ENCODE results near the gene LRP10.
A peak's percentile ranks its signal among the peaks of the same experiment; 100 is the strongest.

The LRP10 gene

DNA sequence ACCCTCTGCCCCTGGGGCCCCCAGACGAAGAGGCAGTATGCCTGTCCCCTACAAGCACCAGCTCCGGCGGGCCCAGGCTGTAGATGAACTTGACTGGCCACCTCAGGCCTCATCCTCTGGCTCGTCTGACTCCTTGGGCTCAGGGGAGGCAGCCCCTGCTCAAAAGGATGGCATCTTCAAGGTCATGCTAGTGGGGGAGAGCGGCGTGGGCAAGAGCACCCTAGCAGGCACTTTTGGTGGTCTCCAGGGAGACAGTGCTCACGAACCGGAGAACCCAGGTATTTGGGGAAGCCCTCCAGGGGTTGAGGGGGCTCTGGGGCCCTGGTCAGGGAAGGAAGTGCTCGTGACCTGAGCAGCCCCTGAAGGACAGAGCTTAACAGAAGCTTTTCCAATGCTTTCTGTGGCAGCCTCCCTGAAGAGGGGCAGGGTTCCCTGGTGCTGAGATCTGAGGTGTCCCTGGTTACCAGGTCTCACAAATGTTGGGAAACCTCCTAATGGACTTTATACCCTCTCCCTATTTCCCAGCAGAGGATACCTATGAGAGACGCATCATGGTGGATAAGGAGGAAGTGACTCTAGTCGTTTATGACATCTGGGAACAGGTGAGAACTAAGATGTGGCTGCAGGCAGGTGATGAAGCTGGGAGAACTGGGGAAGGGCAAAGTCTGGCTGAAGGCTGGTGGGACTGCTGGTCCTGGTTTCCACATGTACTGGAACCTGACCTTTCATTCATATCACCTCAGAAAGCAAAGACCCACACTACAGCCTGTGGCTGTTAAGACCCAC is 13.4 kb downstream of the LRP10 start:
- Histone ChIP-seq H2BK5ac (ENCODE audit: low read depth, low read length, poor library complexity, severe bottlenecking) (no peak overlapping the region), H3K14ac (ENCODE audit: low read length in 2 of 2) (no peak overlapping the region)

DNA sequence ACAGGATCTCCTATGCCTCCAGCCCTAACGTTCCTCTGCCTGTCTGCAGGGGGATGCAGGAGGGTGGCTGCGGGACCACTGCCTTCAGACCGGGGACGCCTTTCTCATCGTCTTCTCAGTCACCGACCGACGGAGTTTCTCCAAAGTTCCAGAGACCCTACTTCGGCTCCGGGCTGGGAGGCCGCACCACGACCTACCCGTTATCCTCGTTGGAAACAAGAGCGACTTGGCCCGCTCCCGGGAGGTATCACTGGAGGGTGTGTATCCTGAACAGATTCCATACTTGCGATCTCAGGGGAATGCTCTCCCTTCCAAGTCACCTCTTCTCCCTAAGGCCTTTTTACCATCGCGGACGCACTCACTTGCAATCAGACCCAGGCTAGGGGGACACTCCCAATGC is 14.4 kb downstream of the LRP10 start:
- Histone ChIP-seq H2AK5ac (ENCODE audit: low read length, severe bottlenecking) (no peak overlapping the region), H3K79me1 (replicated peaks; ENCODE audit: low read length, poor library complexity, severe bottlenecking) (peaks cover 6% of the 10 kb centered on the region)
- WGBS, result 97% methylated on average over 21 of the region's 21 CpGs

More for the DNA sequence above, 13.4 kb downstream of the LRP10 start:
- Histone ChIP-seq H4K91ac (ENCODE audit: low read length) (peak overlapping the region; percentile 39), H3K27ac (ENCODE audit: low read length, poor library complexity, severe bottlenecking) (no peak overlapping the region), H2AK5ac (ENCODE audit: low read length, severe bottlenecking) (no peak overlapping the region), H4K8ac (ENCODE audit: low read length) (no peak overlapping the region), H3K23ac (ENCODE audit: low read length in 2 of 2) (no peak overlapping the region), H3K4ac (ENCODE audit: low read depth in 1 of 2, low read length in 2 of 2) (no peak overlapping the region), H3K9me3 (ENCODE audit: control insufficient read depth, low read length) (no peaks in the 10 kb centered on the region), H3K9ac (ENCODE audit: low read length) (no peak overlapping the region), H2AFZ (ENCODE audit: low read depth, low read length) (no peak overlapping the region), H3K4me3 (ENCODE audit: insufficient read depth in 1 of 2, low read depth in 1 of 2, low read length in 2 of 2) (no peak overlapping the region), H3K18ac (ENCODE audit: low read depth in 1 of 2, low read length in 2 of 2) (no peak overlapping the region), H3K27me3 (ENCODE audit: control insufficient read depth in 1 of 2, insufficient read depth in 1 of 2, low read length in 2 of 2) (peaks cover 0 to 20% of the 10 kb centered on the region in 2 experiments), H2BK12ac (ENCODE audit: low read length in 2 of 2) (no peak overlapping the region), H2BK15ac (ENCODE audit: low read depth, poor library complexity, severe bottlenecking) (peak overlapping the region; percentile 44), H3K4me2 (ENCODE audit: low read length, poor library complexity, severe bottlenecking) (no peak overlapping the region), H2BK120ac (ENCODE audit: low read depth, low read length) (no peak overlapping the region), H3K79me1 (replicated peaks; ENCODE audit: low read length, poor library complexity, severe bottlenecking) (peaks cover 4% of the 10 kb centered on the region), H3K4me1 (ENCODE audit: control insufficient read depth, insufficient read depth, low read depth, low read length) (peaks cover 23% of the 10 kb centered on the region), H3K36me3 (ENCODE audit: control insufficient read depth in 1 of 2, insufficient read depth in 2 of 2, low read depth in 1 of 2, low read length in 2 of 2) (peaks cover 0 to 5% of the 10 kb centered on the region in 2 experiments)
- DNase-seq, result no peak
- 92% methylated on average over 11 of the region's 11 CpGs for WGBS

DNA sequence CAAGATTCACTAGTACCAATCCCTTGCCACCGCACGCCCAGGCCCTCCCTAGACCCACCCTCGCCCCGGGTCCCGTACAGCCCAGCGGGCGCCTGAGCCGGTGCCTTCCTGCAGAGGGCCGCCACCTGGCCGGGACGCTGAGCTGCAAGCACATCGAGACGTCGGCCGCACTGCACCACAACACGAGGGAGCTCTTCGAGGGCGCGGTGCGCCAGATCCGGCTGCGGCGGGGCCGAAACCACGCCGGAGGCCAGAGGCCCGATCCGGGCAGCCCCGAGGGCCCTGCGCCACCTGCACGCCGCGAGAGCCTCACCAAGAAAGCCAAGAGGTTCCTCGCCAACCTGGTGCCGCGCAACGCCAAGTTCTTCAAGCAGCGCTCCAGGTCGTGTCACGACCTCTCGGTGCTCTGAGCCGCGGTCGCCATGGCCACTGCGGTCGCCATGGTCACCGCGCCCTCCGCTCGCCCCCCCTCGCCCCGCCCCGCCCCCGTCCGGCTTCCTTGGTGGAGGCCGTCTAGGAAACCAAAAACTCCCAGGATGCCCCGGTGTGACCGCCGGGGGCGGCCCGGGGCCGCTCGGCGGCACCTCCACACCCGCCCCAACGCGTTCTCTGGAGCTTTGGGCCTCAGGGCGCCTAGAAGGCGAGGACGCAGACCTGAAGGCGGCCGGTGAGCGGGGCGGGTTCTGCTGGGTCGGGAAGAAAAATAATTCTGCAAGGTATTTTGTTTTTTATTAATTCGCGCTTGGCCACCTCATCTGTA is 15.1 kb downstream of the LRP10 start:
- Histone ChIP-seq H4K91ac (ENCODE audit: low read length) (peak overlapping the region; percentile 84), H4K8ac (ENCODE audit: low read length) (peak overlapping the region; percentile 91), H3K18ac (ENCODE audit: low read depth in 1 of 2, low read length in 2 of 2) (peak overlapping the region; percentile 59 to 96), H2AK5ac (ENCODE audit: low read length, severe bottlenecking) (no peak overlapping the region), H3K36me3 (ENCODE audit: control insufficient read depth in 1 of 2, insufficient read depth in 2 of 2, low read depth in 1 of 2, low read length in 2 of 2) (peaks cover 0 to 4% of the 10 kb centered on the region in 2 experiments), H2BK5ac (ENCODE audit: low read depth, low read length, poor library complexity, severe bottlenecking) (peak overlapping the region; percentile 69), H2AFZ (ENCODE audit: low read depth, low read length) (peak overlapping the region; percentile 60), H3K23ac (ENCODE audit: low read length in 2 of 2) (no peak overlapping the region), H2BK120ac (ENCODE audit: low read depth, low read length) (peak overlapping the region; percentile 38), H3K27ac (ENCODE audit: low read length, poor library complexity, severe bottlenecking) (peak overlapping the region; percentile 83), H3K4ac (ENCODE audit: low read depth in 1 of 2, low read length in 2 of 2) (peak overlapping the region in 1 of 2 experiments; percentile 6), H3K4me1 (ENCODE audit: control insufficient read depth, insufficient read depth, low read depth, low read length) (peaks cover 23% of the 10 kb centered on the region), H3K27me3 (ENCODE audit: control insufficient read depth in 1 of 2, insufficient read depth in 1 of 2, low read length in 2 of 2) (peaks cover 0 to 20% of the 10 kb centered on the region in 2 experiments), H3K4me3 (ENCODE audit: insufficient read depth in 1 of 2, low read depth in 1 of 2, low read length in 2 of 2) (peak overlapping the region; percentile 53 to 81), H2BK12ac (ENCODE audit: low read length in 2 of 2) (no peak overlapping the region), H3K14ac (ENCODE audit: low read length in 2 of 2) (peak overlapping the region in 1 of 2 experiments; percentile 43), H3K4me2 (ENCODE audit: low read length, poor library complexity, severe bottlenecking) (peak overlapping the region; percentile 46), H2BK15ac (ENCODE audit: low read depth, poor library complexity, severe bottlenecking) (peak overlapping the region; percentile 92), H3K79me1 (replicated peaks; ENCODE audit: low read length, poor library complexity, severe bottlenecking) (peaks cover 6% of the 10 kb centered on the region), H3K9ac (ENCODE audit: low read length) (peak overlapping the region; percentile 86), H3K9me3 (ENCODE audit: control insufficient read depth, low read length) (no peaks in the 10 kb centered on the region)
- DNase-seq, result peak; percentile 70
- 6% methylated on average over 72 of the region's 77 CpGs for WGBS

More for the DNA sequence above, 14.4 kb downstream of the LRP10 start:
- no peak overlapping the region for H3K4me3 ChIP-seq (ENCODE audit: insufficient read depth in 1 of 2, low read depth in 1 of 2, low read length in 2 of 2)
- no peak overlapping the region for H4K91ac ChIP-seq (ENCODE audit: low read length)
- no peak overlapping the region for H3K23ac ChIP-seq (ENCODE audit: low read length in 2 of 2)
- H3K36me3 ChIP-seq (ENCODE audit: control insufficient read depth in 1 of 2, insufficient read depth in 2 of 2, low read depth in 1 of 2, low read length in 2 of 2), result peaks cover 0 to 4% of the 10 kb centered on the region in 2 experiments
- no peak overlapping the region for H2BK15ac ChIP-seq (ENCODE audit: low read depth, poor library complexity, severe bottlenecking)
- no peak overlapping the region for H3K9ac ChIP-seq (ENCODE audit: low read length)
- no peak overlapping the region for H4K8ac ChIP-seq (ENCODE audit: low read length)
- peaks cover 0 to 20% of the 10 kb centered on the region in 2 experiments for H3K27me3 ChIP-seq (ENCODE audit: control insufficient read depth in 1 of 2, insufficient read depth in 1 of 2, low read length in 2 of 2)
- H2BK12ac ChIP-seq (ENCODE audit: low read length in 2 of 2), result no peak overlapping the region
- H3K27ac ChIP-seq (ENCODE audit: low read length, poor library complexity, severe bottlenecking), result no peak overlapping the region
- no peak overlapping the region for H2BK5ac ChIP-seq (ENCODE audit: low read depth, low read length, poor library complexity, severe bottlenecking)
- no peak overlapping the region for H2BK120ac ChIP-seq (ENCODE audit: low read depth, low read length)
- H3K14ac ChIP-seq (ENCODE audit: low read length in 2 of 2), result no peak overlapping the region
- H3K4ac ChIP-seq (ENCODE audit: low read depth in 1 of 2, low read length in 2 of 2), result no peak overlapping the region
- no peak overlapping the region for H3K18ac ChIP-seq (ENCODE audit: low read depth in 1 of 2, low read length in 2 of 2)
- no peak overlapping the region for H2AFZ ChIP-seq (ENCODE audit: low read depth, low read length)
- peaks cover 23% of the 10 kb centered on the region for H3K4me1 ChIP-seq (ENCODE audit: control insufficient read depth, insufficient read depth, low read depth, low read length)
- DNase-seq, result no peak
- no peak overlapping the region for H3K4me2 ChIP-seq (ENCODE audit: low read length, poor library complexity, severe bottlenecking)
- H3K9me3 ChIP-seq (ENCODE audit: control insufficient read depth, low read length), result no peaks in the 10 kb centered on the region
